NCI-H1694 (cell line): Measurements from ENCODE around the gene DUSP2.

ENCODE experiments used
- DNase-seq: peaks from one replicate; lab custom pipeline; 2025; lab: John Stamatoyannopoulos, UW

The DUSP2 gene

GRCh38 chr2:96131152-96131812 is 14.0 kb downstream of the DUSP2 start:
- DNase-seq: no peak

DNA sequence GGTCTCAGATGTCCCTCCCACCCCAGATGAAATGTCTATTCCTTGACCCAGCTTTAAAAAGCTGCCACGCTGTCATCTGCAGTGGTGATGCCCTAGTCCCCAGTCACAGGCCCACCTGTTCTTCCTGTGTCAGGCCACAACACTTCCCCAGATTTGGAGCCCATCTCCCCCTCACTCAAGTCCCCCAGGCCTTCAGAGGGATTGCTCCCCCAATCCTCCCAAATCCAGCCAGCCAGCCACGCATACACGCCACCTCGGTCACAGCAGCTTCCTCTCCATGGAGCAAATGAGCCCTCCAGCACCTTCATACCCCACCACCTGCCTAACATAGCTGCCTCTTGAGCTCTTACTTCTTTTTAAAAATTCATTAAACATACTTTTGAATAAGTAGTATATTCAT is 14.8 kb downstream of the DUSP2 start:
- no peak for DNase-seq

- no peak for DNase-seq
Observed at GRCh38 chr2:96129528-96130120, 15.6 kb downstream of the DUSP2 start.

GRCh38 chr2:96128456-96128855 is 16.8 kb downstream of the DUSP2 start:
- no peak for DNase-seq

DNA sequence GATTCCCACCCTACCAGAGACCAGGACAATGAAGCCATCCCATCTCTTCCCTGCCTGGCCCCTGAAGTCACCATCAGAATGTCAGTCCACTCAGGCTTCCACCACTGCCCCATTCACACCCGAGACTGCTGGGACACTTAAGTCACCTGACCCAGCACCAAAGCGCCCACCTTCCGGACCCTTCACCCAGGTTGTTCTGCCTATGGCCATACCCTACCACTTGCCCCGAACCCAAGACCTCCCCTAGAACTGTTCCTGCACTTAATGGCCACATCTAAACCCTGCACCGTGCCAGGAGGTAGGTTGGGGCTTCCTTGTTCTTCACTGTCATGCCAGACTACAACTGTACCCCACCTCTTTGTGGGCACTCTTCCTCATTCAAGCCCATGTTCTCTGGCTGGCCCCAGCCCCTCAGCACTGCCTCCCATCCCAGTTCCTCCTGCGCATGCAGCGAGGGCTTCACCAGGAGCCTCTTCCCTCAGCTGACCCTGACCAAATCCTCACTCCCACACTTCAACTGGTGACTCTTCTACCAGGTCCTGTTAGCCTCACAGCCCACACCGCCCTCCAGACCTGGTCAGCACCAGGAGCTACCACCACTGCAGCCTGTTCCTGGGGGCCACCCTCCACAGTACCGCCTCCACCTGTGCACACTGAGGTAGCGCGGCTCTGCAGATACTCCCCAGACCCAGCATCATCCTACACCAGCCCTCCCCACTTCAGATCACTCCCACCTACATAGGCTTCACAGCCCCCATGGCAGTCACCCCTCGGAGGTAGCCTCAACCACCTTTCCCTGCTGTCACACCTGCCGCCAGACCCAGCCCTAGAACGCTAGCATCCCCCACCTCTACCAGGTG is 20.6 kb downstream of the DUSP2 start:
- no peak for DNase-seq

- no peak for DNase-seq
Observed at GRCh38 chr2:96123936-96124335, 21.3 kb downstream of the DUSP2 start.

GRCh38 chr2:96123290-96123689 is 21.9 kb downstream of the DUSP2 start:
- DNase-seq: no peak

GRCh38 chr2:96122391-96122790 is 22.8 kb downstream of the DUSP2 start:
- no peak for DNase-seq

GRCh38 chr2:96121414-96121813 is 23.8 kb downstream of the DUSP2 start:
- DNase-seq: no peak

GRCh38 chr2:96120991-96121390 is 24.2 kb downstream of the DUSP2 start:
- no peak for DNase-seq

GRCh38 chr2:96120091-96120720 is 25.0 kb downstream of the DUSP2 start:
- DNase-seq: no peak

- DNase-seq: no peak
Observed at GRCh38 chr2:96119389-96119751, 25.9 kb downstream of the DUSP2 start.

- DNase-seq: no peak
Observed at GRCh38 chr2:96118698-96119388, 26.4 kb downstream of the DUSP2 start.

- no peak for DNase-seq
Observed at GRCh38 chr2:96117701-96118588, 27.3 kb downstream of the DUSP2 start.

DNA sequence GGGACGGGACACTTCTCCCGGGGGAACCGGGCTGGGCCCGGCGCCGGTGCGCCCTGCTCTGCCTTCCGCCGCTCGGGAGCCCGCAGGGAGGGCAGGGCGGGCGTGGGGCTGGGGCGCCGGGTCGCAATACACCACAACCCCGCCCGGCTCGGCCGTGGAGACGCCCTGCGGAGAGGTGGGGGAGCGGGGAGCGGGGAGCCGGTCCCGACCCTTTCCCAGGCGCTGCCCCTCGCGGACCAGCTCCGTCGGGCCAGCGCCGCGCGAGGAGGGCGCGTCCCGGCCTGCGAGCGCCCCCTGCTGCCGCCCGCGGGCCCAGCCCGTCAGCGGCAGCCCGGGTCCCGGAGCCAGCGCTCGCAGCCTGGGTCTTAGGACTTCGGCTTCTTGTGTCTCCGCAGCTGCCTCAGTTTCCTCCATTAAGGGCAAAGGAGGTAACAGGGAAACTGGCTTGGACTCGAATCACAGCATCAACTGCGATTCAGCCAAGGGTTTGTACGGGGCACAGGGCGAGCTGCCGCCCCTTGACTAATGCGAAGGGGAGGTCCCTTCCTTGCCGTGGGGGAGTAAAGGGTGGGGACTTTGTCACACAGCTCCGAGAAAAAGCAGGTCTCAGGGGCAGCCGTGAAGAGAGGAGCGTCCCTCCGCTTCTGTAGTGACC is 28.2 kb downstream of the DUSP2 start:
- no peak for DNase-seq

- no peak for DNase-seq
Observed at GRCh38 chr2:96116424-96116878, 28.8 kb downstream of the DUSP2 start, which contains the start of gene ADRA2B. TSS of gene ADRA2B (minus strand) at chr2:96116571. CDS start at chr2:96116149, 422 bp downstream.

DNA sequence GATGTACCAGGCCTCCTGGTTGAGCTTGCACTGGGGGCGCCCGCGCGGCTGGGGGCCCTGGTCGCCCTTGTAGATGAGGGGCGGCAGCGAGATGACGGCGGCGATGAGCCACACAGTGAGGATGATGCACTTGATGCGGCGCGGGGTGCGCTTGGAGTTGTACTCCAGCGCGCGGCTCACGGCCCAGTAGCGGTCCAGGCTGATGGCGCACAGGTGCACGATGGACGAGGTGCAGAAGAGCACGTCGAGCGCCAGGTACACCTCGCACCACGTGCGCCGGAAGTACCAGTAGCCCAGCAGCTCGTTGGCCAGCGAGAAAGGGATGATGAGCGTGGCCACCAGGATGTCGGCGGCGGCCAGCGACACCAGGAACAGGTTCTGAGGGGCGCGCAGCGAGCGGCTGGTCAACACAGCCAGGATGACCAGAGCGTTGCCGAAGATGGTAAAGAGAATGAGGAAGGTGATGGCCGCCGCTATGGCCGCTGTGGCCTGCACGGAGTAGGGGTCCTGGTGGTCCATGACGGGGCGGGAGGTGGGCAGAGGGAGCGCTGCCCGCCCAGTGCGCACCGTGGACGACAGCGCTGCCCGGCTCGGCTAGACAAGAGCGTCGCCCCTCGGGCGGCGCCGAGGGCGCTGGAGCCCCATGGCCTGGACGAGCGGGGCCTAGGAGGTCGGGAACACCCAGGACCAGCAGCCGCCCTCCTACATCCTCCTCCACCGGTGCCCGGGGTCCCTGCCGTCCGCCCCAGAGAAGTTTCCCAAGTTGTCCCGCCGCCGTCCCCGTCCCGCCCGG is 29.4 kb downstream of the DUSP2 start:
- DNase-seq: no peak

- no peak for DNase-seq
Observed at GRCh38 chr2:96114903-96115581, 30.2 kb downstream of the DUSP2 start.

- no peak for DNase-seq
Observed at GRCh38 chr2:96114546-96114902, 30.7 kb downstream of the DUSP2 start.
